Right ventricle myocardium superior (tissue), 1 donor: ENCODE data around the gene VPS13D. TPM values are rescaled to one million over a fixed set of nuclear protein-coding genes. Genes with fewer than 3 reads are reported as not detected.

Experiments used
- ATAC-seq: fragments of 200-7000 bp; cut with Tn5 transposase; one replicate; pipeline ENCODE4 v1.9.1; 2020; ENCODE audit warnings: mild to moderate bottlenecking; ENCODE audit not compliant: poor library complexity
- DNase-seq: peaks from one replicate; pipeline ENCODE4 v3.0.0-alpha.2; 2020
- intact Hi-C: fragments of 100-400 bp; cut with DNase I; formaldehyde crosslinking; loops from one replicate; pipeline ENCODE4 v1.11.2; 2022
- total RNA-seq: library from RNA; stranded (reverse); fragmentation: NEBNext Ultra II Directional; extraction: Animal tissue kit (Norgen Biotek cat#: 25700); gene quantifications from one replicate; pipeline ENCODE4 v1.2.1, GENCODE V29; 2021
- donor health status: DM: no; HTN: yes; CAD: no; lungs with severe emphysema.

Gene VPS13D
- total RNA-seq, 1 donor from 2014 or later: 63.3 TPM

- intact Hi-C loops: no loop called here
- ATAC-seq: no peak
Measured at GRCh38 chr1:12499539-12500240, 269.9 kb downstream of the VPS13D start.

DNA sequence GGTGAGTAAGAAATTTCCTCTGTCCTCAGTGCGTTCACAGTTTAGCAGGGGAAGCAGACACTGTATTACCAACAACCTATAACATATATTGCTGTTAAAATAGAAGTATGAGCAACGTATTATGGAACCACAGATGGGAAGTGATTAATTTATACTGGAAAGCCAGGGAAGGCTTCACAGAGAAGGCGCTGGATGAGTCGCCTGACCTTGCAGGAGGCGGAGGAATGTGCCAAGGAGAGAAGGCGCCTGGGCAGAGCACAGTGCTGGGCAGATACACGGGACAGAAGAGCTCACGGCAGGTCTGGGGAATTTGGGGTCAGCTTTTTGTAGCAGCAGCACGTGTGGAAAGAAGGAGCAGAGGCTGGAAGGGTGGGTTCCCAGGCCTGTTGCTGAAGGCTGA is 271.8 kb downstream of the VPS13D start:
- intact Hi-C loops: no loop called here
- DNase-seq: no peak
- peak; percentile 38 for ATAC-seq

More at GRCh38 chr1:12499539-12500240, 269.9 kb downstream of the VPS13D start:
- no peak for DNase-seq

DNA sequence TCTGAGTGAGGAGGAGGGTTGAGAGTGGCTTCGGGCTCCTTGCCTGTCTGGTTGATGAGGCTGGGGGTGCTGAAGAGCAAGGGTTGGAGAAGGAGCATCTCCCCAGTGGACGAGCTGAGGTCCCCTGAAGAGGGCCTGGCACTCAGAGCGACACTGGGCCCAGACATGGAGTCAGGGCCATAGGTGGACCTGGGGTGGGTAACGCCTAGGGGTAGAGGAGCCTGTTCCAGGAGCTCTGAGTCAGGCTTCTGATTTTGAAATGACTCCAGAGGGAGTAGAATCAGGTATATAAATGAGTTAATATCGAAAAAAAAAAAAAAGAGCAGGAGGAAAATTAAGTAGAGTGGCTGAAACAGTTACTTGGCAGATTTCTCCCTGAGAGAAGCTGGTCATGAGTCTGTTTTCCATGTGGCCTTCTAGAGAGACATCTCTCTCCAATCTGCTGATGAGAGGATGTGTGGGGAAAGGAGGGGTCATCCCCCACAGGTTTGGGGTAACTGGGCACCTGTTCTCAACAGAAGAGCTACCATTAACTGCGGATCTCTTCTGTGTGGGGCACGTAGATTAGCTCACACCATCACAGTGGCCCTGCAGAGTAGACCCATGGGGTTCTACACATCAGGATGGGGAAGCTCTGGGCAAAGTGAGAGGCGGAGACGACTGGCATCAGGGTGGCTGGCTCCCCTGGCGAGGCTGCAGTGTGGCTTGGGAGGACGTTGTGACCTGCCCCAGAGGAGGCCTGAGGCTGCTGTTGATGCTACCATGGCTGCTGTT is 272.7 kb downstream of the VPS13D start:
- ATAC-seq (no peak), DNase-seq (no peak)
- intact Hi-C loops: no loop called here

GRCh38 chr1:12503709-12504108 is 273.9 kb downstream of the VPS13D start:
- intact Hi-C loops: no loop called here
- ATAC-seq: no peak
- DNase-seq: no peak

- intact Hi-C loops: no loop called here
- DNase-seq (no peak), ATAC-seq (no peak)
Measured at GRCh38 chr1:12504601-12505000, 274.8 kb downstream of the VPS13D start.

- DNase-seq (no peak), ATAC-seq (no peak)
- intact Hi-C loops: no loop called here
Measured at GRCh38 chr1:12505231-12505630, 275.4 kb downstream of the VPS13D start.

DNA sequence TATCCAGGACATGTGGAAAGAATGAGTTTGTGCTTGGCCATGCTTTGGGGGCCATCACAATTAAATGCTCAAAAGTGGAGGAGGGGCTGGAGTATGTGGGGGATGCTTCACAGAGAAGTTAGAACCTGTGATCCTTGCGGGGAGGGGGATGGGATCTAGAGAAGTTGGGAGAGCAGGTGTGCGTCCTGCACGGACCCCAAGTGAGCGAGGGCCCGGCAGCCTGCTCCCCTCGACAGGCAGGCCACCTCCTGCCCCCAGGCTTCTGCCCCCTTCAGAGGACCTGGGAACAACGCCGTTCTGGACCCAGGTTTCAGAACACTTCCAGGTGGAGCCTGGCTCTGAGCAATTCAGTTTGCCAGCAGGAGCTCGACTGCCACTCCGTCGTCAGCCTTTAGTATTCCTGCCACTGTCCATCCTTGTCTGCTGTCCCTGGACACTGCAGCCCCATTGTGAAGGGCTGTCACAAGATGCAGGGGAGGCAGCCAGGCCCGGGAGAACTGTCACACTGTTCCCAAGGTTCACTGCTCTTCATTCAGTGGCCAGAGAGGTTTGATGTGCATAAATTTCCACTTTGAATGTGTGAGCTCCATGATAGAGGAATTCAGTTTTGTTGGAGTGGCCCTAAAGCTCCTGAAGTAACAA is 275.9 kb downstream of the VPS13D start:
- ATAC-seq (peak; percentile 38), DNase-seq (no peak)
- intact Hi-C loops: no loop called here

GRCh38 chr1:12506281-12507280 is 276.8 kb downstream of the VPS13D start:
- intact Hi-C loops: no loop called here
- ATAC-seq: no peak
- no peak for DNase-seq

DNA sequence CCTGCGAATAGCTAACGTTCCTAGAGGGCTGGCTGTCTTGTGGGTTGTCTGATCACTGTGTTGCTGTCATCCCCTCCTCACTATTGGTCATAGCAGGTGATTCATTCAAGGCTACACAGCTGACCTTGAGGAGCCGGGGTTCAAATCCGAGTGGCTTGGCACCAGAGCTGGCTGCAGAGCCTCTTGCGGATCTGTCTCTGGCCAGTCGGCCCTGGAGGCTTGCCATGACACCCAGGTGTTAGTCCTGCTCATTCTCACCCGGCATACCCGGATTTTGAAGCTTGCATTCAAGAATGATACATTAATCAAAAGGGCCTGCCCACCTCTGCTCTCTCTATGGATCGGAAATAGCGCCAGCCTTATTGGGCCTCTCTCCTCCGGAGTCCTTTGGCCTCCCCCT is 277.8 kb downstream of the VPS13D start:
- DNase-seq: no peak
- intact Hi-C loops: no loop called here
- no peak for ATAC-seq

- no peak for ATAC-seq
- intact Hi-C loops: no loop called here
- DNase-seq: no peak
Measured at GRCh38 chr1:12508849-12509248, 279.0 kb downstream of the VPS13D start.

DNA sequence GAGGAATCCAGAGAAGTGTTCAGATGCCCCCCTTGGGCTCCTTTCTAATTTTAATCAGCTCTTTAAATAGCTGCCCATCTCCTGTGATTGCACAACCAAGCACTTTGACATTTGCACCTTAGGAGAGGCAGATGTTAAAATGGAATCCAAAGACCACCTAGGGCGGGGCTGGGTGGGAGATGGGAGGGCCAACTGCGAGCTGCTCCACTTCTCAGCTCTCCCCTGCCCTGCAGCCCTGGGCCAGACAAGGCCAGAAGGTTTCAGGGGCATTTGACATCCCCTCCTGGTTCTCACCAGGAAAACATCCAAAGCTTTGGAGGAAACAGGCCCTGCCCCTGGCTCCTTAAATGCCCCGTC is 281.3 kb downstream of the VPS13D start:
- ATAC-seq (no peak), DNase-seq (no peak)
- intact Hi-C loops: no loop called here

DNA sequence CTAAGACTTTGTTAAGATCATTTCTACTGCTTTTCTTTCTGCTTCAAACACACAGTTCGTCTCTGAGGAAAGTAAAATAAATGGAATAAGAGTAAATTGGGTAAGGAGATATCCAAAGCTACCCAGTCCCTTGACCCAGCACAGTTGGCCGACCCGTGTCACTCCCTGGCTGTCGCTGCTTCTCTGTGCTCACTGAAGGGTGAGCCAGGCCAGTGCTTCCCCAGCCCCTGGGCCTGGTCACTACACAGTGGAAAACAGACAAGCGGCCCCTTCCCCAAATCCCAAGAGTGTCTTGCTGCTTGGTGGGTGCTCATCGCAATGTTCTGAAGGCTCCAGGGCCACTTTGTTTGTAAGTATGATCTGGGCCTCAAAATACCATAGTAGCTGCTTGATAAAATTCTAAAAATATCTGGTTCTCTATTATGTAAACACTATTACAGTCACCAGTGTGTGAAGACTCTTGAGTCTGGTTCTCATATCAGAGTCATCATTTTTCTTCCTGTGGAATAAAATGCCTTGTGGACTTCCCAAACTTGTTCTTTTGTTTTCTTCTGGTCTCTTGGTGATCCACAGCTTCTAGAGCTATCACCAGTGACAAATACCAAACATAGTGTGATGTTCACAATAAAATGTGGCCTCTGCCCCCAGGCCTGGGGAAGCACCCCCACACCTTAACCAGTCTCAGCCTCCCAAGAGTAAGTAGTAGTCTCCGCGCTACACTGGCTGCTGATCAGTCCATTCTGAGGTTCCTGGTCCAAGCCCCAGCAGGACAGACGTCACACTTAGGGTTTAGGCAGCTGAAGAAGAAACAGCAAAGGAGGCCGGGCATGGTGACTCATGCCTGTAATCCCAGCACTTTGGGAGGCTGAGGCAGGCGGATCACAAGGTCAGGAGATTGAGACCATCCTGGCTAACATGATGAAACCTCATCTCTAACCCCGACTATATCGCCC is 282.0 kb downstream of the VPS13D start:
- no peak for DNase-seq
- intact Hi-C loops: no loop called here
- ATAC-seq: peak; percentile 8

DNA sequence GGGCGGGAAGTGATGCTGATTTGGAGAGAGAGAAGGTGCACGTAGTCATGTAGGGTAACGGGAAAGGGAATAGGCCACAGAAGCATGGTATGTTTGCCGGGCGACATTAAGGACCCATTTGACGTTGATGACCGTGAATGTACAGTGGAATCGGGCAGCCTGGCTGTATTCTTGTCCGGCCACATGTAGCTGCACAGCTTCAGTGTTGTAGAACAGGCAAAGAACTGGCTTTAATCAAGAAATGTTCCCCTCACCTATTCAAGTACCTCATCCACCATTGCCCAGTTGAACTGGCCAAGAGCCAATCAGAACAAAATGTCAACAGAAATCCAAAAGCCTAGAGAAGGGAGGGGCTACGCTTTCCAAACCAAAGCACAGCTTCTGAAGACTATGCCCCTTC is 283.4 kb downstream of the VPS13D start:
- intact Hi-C loops: no loop called here
- ATAC-seq: peak; percentile 52
- no peak for DNase-seq

- DNase-seq: no peak
- peak; percentile 10 for ATAC-seq
- intact Hi-C loops: no loop called here
Measured at GRCh38 chr1:12514590-12514989, 284.8 kb downstream of the VPS13D start.

DNA sequence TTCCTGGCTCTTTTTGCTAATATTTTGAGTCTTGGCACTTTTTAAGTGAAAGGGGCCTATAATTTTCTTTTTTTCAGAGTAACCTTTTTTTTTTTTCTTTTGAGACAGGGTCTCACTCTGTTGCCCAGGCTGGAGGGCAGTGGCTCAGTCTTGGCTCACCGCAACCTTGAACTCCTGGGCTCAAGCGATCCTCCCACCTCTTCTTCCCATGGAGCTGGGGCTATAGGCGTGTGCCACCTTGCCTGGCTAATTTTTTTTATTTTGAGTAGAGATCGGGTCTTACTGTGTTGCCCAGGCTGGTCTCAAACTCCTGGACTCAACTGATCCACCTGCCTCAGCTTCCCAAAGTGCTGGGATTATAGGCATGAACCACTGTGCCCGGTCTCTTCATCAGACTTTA is 285.4 kb downstream of the VPS13D start:
- intact Hi-C loops: no loop called here
- ATAC-seq (no peak), DNase-seq (no peak)

DNA sequence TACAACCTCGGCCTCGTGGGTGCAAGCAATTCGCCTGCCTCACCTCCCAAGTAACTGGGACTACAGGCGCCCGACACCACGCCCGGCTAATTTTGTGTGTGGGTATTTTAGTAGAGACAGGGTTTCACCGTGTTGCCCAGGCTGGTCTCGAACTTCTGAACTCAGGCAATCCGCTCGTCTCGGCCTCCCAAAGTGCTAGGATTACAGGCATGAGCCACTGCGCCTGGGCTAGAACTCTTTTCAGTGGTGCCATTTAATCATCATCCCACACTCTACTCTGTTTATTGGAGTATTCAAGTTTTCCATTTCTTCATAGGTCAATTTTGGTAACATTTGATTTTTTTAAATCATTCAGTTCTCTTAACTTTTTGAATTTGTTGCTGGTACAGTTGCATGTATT is 286.9 kb downstream of the VPS13D start:
- DNase-seq (no peak), ATAC-seq (no peak)
- intact Hi-C loops: no loop called here

- intact Hi-C loops: no loop called here
- ATAC-seq (peak; percentile 92), DNase-seq (peak; percentile 90)
Measured at GRCh38 chr1:12518931-12519692, 289.3 kb downstream of the VPS13D start.
